Right lobe of liver (tissue), 6 donors: ENCODE data around the gene INSR. TPM values are rescaled to one million over a fixed set of nuclear protein-coding genes. Genes with fewer than 3 reads are reported as not detected.
A peak's percentile ranks its signal among the peaks of the same experiment; 100 is the strongest.
"Not testable (repeated sequence)": the region's sequence is repeated elsewhere in the genome, so short reads cannot be mapped to it uniquely, and the experiment has no call there.

Source experiments
- ATAC-seq, 4 donors: fragments of 200-7000 bp; cut with Tn5 transposase; one replicate each; pipeline ENCODE4 v1.9.1; 2020; ENCODE audit warnings: mild to moderate bottlenecking in 4 of 4, moderate library complexity in 4 of 4
- DNase-seq, 3 donors: peaks; one replicate each; pipeline ENCODE4 v3.0.0-alpha.2; 2020
- H3K27ac ChIP-seq, 3 donors: fragments of 200-600 bp; one replicate each; pipeline ENCODE4 v1.8.0; 2022
- H3K27me3 ChIP-seq, 2 donors: fragments of 200-600 bp; one replicate each; pipeline ENCODE4 v1.8.0; 2022
- H3K36me3 ChIP-seq, 4 donors: fragments of 200-600 bp; sonication (generic) in 1 of 4; one replicate each; pipeline versions ENCODE4 v1.5.1 to v1.8.0; 2017 to 2022; ENCODE audit warnings: control low read depth in 1 of 4
- H3K4me1 ChIP-seq, 4 donors: fragments of 200-600 bp; sonication (generic) in 1 of 4; one replicate each; pipeline versions ENCODE4 v1.5.1 to v1.8.0; 2017 to 2022; ENCODE audit warnings: control low read depth in 1 of 4
- H3K4me3 ChIP-seq, 3 donors: fragments of 200-600 bp; one replicate each; pipeline ENCODE4 v1.8.0; 2022
- H3K9me3 ChIP-seq, 4 donors: fragments of 200-600 bp; sonication (generic) in 1 of 4; one replicate each; pipeline versions ENCODE4 v1.5.1 to v1.8.0; 2017 to 2022; ENCODE audit warnings: control low read depth in 1 of 4
- CTCF ChIP-seq, 4 donors: fragments of 200-600 bp in 3 of 4; fragments of 450-650 bp in 1 of 4; IDR thresholded peaks; one replicate each; pipeline versions ENCODE4 v1.5.1 to v1.8.0; 2016 to 2022; ENCODE audit warnings: antibody characterized with exemption in 4 of 4, mild to moderate bottlenecking in 2 of 4
- POLR2A ChIP-seq: fragments of 450-650 bp; IDR thresholded peaks from one replicate; pipeline ENCODE4 v1.6.1; 2017; ENCODE audit warnings: antibody characterized with exemption, mild to moderate bottlenecking
- WGBS: methylation state at CpG from one replicate; pipeline ENCODE4 v1.1.6; 2018; ENCODE audit warnings: low coverage, low lambda C conversion rate; ENCODE audit not compliant: insufficient coverage; ENCODE audit errors: missing lambda C conversion rate; 5-methylcytosine and 5-hydroxymethylcytosine counted together
- intact Hi-C, 2 donors: fragments of 100-400 bp; cut with DNase I; formaldehyde crosslinking; loops; one replicate each; pipeline versions ENCODE4 v1.11.2 to v1.14.1; 2022
- total RNA-seq, 6 experiments: library from RNA; depleted of rRNA in 2 of 6; stranded (reverse); fragments of >200 nt in 2 of 6; fragmentation: NEBNext Ultra II Directional in 3 of 6; extraction: Animal tissue kit (Norgen Biotek cat#: 25700) in 3 of 6; gene quantifications; one replicate each; pipeline versions ENCODE4 v1.1.0 to v1.2.4, GENCODE V29; 2016 to 2023
- donor health status: DM: no; HTN: yes; CAD: no.
- donor health status: DM: no; HTN: no; CAD: no.
- donor health status: DM: no; HTN: no; CAD: no.
- donor health status: DM: no; HTN: yes; CAD: no.
- donor health status: DM: no; HTN: yes; CAD: no.

The INSR gene
- total RNA-seq, 6 experiments from 2014 or later = 82.7 to 121 (median 106) TPM

DNA sequence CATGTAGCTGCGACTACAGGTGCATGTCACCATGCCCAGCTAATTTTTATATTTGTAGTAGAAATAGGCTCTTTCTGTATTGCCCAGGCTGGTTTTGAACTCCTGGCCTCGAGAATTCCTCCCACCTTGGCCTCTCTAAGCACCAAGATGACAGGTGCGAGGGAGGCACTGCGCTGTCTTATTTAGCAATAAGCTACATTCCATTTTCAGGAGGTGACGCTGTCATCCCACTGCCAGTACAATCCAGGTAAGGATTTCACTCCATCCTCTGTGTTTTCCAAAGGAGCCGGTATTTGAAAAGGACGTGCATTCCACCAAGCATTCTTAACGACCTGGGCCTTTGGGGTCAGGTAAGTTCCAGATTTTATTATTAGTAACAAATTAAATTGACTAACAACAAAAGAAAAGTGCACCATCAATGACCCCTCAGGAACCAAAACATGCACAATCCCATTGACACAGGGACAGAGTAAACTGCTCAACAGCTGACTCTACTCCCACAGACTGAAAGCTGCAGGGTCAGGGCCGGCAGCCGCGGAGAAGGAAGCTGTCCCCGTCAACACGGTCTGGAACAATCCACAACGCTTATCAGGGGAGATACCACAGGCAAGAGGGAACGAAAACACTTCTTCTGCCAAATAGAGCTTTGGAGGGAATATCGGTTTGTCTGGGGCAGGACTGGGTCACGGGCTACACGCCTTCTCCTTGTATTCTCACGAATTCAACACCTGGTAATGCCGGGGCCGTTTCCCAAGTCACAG lies 82.8 kb downstream of the INSR start:
- WGBS = 29% methylated on average over 10 of the region's 21 CpGs

DNA sequence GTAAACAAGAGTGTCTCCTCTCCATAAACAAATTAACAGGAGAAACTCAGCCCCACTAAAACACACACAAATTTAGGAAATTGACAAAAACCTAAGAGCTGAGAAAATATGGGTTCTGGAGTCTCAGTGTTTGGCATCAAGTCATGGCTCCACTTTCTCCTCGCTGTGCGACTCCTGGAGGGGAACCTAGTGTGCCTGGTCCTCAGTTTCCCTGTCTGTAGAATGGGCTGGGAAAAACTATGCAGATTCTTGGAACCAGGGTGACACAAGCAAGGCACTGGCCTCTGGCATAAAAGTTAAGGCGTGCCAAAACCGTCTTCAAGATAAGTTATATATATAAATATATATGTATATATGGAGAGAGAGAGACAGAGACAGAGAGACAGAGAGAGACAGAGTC lies 83.9 kb downstream of the INSR start:
- H3K27ac ChIP-seq = peak overlapping the region in 2 of 3 donors; percentile 76
- intact Hi-C loops = no loop called here
- H3K36me3 ChIP-seq = no peaks in the 10 kb centered on the region
- no peak for DNase-seq
- H3K27me3 ChIP-seq = no peaks in the 10 kb centered on the region
- no peak for ATAC-seq
- H3K4me3 ChIP-seq = no peak overlapping the region
- H3K9me3 ChIP-seq = no peaks in the 10 kb centered on the region
- WGBS = 90% methylated on average over 3 of the region's 4 CpGs
- no peak for TF ChIP-seq CTCF (IDR thresholded peaks at IDR 0.05)
- TF ChIP-seq POLR2A = no peak
- peaks cover 0 to 19% (median 9%) of the 10 kb centered on the region in 4 donors for H3K4me1 ChIP-seq

More for the DNA sequence above, 82.8 kb downstream of the INSR start:
- Histone ChIP-seq H3K27me3 (no peaks in the 10 kb centered on the region), H3K36me3 (no peaks in the 10 kb centered on the region), H3K27ac (peak overlapping the region; percentile 75 to 76 (median 76)), H3K4me1 (peaks cover 0 to 19% (median 9%) of the 10 kb centered on the region in 4 donors), H3K4me3 (no peak overlapping the region), H3K9me3 (no peaks in the 10 kb centered on the region)
- ATAC-seq = peak; percentile 77 to 93 (median 86)
- intact Hi-C loops = no loop called here
- peak; percentile 72 to 83 (median 73) for DNase-seq
- TF ChIP-seq CTCF (IDR thresholded peaks at IDR 0.05) (no peak), POLR2A (no peak)

DNA sequence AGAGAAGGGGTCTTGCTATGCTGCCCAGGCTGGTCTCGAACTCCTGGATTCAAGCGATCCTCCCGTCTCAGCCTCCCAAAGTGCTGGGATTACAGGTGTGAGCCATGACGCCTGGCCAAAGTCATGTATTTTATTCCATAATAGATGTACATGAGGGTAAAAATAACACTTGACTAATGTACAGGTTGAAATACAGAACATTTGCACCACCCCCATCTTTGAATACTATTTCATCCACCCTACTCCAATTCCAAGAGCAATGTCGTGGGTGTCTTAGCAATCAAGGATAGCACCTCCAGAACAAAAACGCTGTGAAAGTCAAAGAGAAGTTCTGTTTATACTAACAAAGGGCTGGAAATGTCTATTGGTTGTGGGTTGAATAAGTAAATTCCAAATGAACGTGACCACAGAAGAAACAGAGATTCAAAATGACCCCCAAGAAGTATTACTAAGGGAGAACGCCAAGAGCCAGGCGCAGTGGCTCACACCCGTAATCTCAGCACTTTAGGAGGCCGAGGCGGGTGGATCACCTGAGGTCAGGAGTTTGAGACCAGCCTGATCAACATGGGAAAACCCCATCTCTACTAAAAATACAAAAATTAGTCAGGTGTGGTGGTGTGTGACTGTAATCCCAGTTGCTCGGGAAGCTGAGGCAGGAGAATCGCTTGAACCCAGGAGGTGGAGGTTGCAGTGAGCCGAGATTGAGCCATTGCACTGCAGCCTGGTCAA lies 84.5 kb downstream of the INSR start:
- H3K27me3 ChIP-seq, H3K9me3 ChIP-seq, H3K4me3 ChIP-seq, ATAC-seq, DNase-seq, H3K36me3 ChIP-seq, intact Hi-C loops: not testable (repeated sequence)
- WGBS = 82% methylated on average over 15 of the region's 15 CpGs
- Histone ChIP-seq H3K4me1 (peaks cover 0 to 23% (median 9%) of the 10 kb centered on the region in 4 donors), H3K27ac (peak overlapping the region in 1 of 3 donors; percentile 76)

DNA sequence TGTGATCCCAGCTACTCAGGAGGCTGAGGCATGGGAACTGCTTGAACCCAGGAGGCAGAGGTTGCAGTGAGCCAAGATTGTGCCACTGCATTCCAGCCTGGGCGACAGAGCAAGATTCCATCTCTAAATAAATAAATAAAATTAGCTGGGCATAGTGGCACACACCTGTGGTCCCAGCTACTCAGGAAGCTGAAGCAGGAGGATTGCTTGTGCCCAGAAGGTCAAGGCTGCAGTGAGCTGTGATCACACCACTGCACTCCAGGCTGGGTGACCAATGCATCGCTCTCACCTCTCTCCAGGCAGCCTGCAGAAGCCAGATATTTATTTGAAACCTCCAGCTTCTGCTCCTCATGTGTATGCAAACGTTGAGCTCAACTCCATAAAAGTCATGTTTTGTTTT lies 85.2 kb downstream of the INSR start:
- H3K4me1 ChIP-seq = peaks cover 0 to 23% (median 9%) of the 10 kb centered on the region in 4 donors
- H3K9me3 ChIP-seq, H3K27me3 ChIP-seq, H3K36me3 ChIP-seq, H3K4me3 ChIP-seq, DNase-seq, intact Hi-C loops, ATAC-seq: not testable (repeated sequence)
- WGBS = 60% methylated on average over 1 of the region's 3 CpGs
- H3K27ac ChIP-seq = peak overlapping the region in 1 of 3 donors; percentile 2

DNA sequence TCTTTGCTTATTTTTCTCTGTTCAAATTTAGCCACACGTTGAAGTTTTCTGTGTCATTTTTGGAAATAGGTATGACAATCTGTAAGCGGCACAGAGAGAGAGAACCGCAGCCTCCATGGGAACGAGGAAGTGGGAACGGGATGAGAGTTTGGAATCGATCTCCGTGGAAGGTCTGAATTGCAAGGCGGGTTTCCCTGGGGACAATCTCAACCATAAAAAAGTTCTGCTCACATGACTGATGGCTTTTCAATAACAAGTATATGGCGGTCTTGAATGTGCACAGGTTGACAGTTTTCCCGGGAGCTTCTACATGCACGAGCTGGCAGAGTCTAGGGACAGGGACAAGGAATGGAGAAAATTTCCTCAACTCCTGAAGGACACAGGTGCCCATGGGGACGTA lies 90.9 kb downstream of the INSR start:
- ATAC-seq (peak in 1 of 4 donors; percentile 14), DNase-seq (no peak)
- Histone ChIP-seq H3K4me3 (peak overlapping the region in 1 of 3 donors; percentile 6), H3K9me3 (no peaks in the 10 kb centered on the region), H3K4me1 (peaks cover 2 to 33% (median 20%) of the 10 kb centered on the region in 4 donors), H3K36me3 (no peaks in the 10 kb centered on the region), H3K27me3 (no peaks in the 10 kb centered on the region), H3K27ac (peak overlapping the region in 2 of 3 donors; percentile 42 to 64)
- no peak for TF ChIP-seq POLR2A
- WGBS = 28% methylated on average over 12 of the region's 12 CpGs
- intact Hi-C loops = no loop called here

GRCh38 chr19:7202888-7203287 lies 91.3 kb downstream of the INSR start:
- peaks cover 2 to 33% (median 19%) of the 10 kb centered on the region in 4 donors for H3K4me1 ChIP-seq
- DNase-seq = no peak
- H3K9me3 ChIP-seq = no peaks in the 10 kb centered on the region
- no peaks in the 10 kb centered on the region for H3K36me3 ChIP-seq
- H3K27ac ChIP-seq = peak overlapping the region in 2 of 3 donors; percentile 42 to 64
- TF ChIP-seq CTCF (IDR thresholded peaks at IDR 0.05) = no peak
- no peak for TF ChIP-seq POLR2A
- no peaks in the 10 kb centered on the region for H3K27me3 ChIP-seq
- intact Hi-C loops = no loop called here
- no peak for ATAC-seq
- 36% methylated on average over 2 of the region's 2 CpGs for WGBS
- peak overlapping the region in 1 of 3 donors; percentile 6 for H3K4me3 ChIP-seq
